Panc1 (cell line): ENCODE data around the gene TNFRSF18. TPM values are rescaled to one million over a fixed set of nuclear protein-coding genes. Genes with fewer than 3 reads are reported as not detected.

Experiments used
- ATAC-seq: fragments of 200-7000 bp; cut with Tn5 transposase; 2 replicates; pipeline ENCODE4 v1.9.1; 2020; ENCODE audit warnings: mild to moderate bottlenecking, moderate library complexity
- BruUV-seq: library from RNA; stranded (reverse); fragments of 400-500 nt; replicated peaks from 2 replicates; lab custom pipeline; 2021; lab: Mats Ljungman, UMichigan
- CTCF ChIA-PET: fragments of 300-600 bp; sonication (Branson Sonifier 250); formaldehyde crosslinking; loops from one replicate; lab custom pipeline; 2022; ENCODE audit warnings: antibody characterized with exemption; lab: Charles Lee
- POLR2A ChIA-PET: fragments of 300-600 bp; sonication (Branson Sonifier 250); formaldehyde crosslinking; loops from one replicate; lab custom pipeline; 2022; ENCODE audit warnings: antibody characterized with exemption; lab: Charles Lee
- DNase-seq: peaks from one replicate; pipeline ENCODE4 v3.0.0-alpha.2; 2010; ENCODE audit warnings: low read depth, low spot score
- H3K27ac ChIP-seq: 2 replicates; pipeline ENCODE4 v1.5.1; 2011; ENCODE audit warnings: mild to moderate bottlenecking, low read length, inconsistent platforms
- H3K27me3 ChIP-seq: fragments of 200-500 bp; sonication (Bioruptor generic); 2 replicates; pipeline ENCODE4 v1.6.0; 2014; ENCODE audit warnings: low read length, inconsistent platforms; ENCODE audit not compliant: control insufficient read depth, insufficient read depth
- H3K36me3 ChIP-seq: fragments of 200-500 bp; sonication (Bioruptor generic); 2 replicates; pipeline ENCODE4 v1.5.1; 2014; ENCODE audit warnings: inconsistent platforms, mild to moderate bottlenecking, low read length, moderate library complexity; ENCODE audit not compliant: control insufficient read depth, insufficient read depth
- H3K4me1 ChIP-seq: 2 replicates; pipeline ENCODE4 v1.5.1; 2011; ENCODE audit warnings: inconsistent platforms, mild to moderate bottlenecking, low read length, moderate library complexity; ENCODE audit not compliant: control insufficient read depth, insufficient read depth
- H3K4me3 ChIP-seq, 2 experiments: 2 replicates each; pipeline ENCODE4 v1.5.1; 2011 to 2012; ENCODE audit warnings: low read depth in 2 of 2, low read length in 2 of 2, mild to moderate bottlenecking in 2 of 2, inconsistent platforms in 1 of 2, moderate library complexity in 1 of 2
- H3K9me3 ChIP-seq: fragments of 200-500 bp; sonication (Bioruptor generic); 2 replicates; pipeline ENCODE4 v1.5.1; 2014; ENCODE audit warnings: low read depth, mild to moderate bottlenecking, inconsistent platforms, low read length, moderate library complexity; ENCODE audit not compliant: control insufficient read depth, insufficient read depth
- CTCF ChIP-seq: fragments of 450-650 bp; IDR thresholded peaks from 2 replicates; pipeline ENCODE4 v1.5.1; 2017; ENCODE audit warnings: mild to moderate bottlenecking
- POLR2AphosphoS5 ChIP-seq: IDR thresholded peaks from 2 replicates; pipeline ENCODE4 v1.6.1; 2012; ENCODE audit warnings: mild to moderate bottlenecking, low read depth, low read length, moderate library complexity
- REST ChIP-seq, 2 experiments: IDR thresholded peaks; 2 replicates each; pipeline ENCODE4 v1.6.1; 2011 to 2012; ENCODE audit warnings: low read depth in 2 of 2, control low read depth in 1 of 2, low read length in 1 of 2, mild to moderate bottlenecking in 1 of 2, moderate library complexity in 1 of 2; ENCODE audit not compliant: insufficient read depth in 1 of 2
- SIN3A ChIP-seq: IDR thresholded peaks from 2 replicates; pipeline ENCODE4 v1.6.1; 2012; ENCODE audit warnings: low read depth, mild to moderate bottlenecking, low read length, moderate library complexity, borderline replicate concordance; ENCODE audit not compliant: insufficient read depth
- TCF7L2 ChIP-seq: IDR thresholded peaks from 2 replicates; pipeline ENCODE4 v1.6.1; 2011; ENCODE audit warnings: mild to moderate bottlenecking, low read depth, low read length, inconsistent platforms
- in situ Hi-C: cut with HindIII; loops from 2 replicates; pipeline ENCODE4 v1.10.0; 2016; ENCODE audit warnings: low sequenced_read_pairs, low pct_unique_long_range_greater_than_20kb
- intact Hi-C: fragments of 100-400 bp; cut with micrococcal nuclease; formaldehyde crosslinking; loops from one replicate; pipeline ENCODE4 v1.10.0; 2022; ENCODE audit not compliant: unreplicated experiment
- total RNA-seq: library from RNA; stranded (reverse); gene quantifications from one replicate; pipeline ENCODE4 v1.2.1, GENCODE V29; 2021; ENCODE audit not compliant: unreplicated experiment

Gene TNFRSF18
- total RNA-seq, 1 experiment from 2014 or later, result 4.3 TPM

DNA sequence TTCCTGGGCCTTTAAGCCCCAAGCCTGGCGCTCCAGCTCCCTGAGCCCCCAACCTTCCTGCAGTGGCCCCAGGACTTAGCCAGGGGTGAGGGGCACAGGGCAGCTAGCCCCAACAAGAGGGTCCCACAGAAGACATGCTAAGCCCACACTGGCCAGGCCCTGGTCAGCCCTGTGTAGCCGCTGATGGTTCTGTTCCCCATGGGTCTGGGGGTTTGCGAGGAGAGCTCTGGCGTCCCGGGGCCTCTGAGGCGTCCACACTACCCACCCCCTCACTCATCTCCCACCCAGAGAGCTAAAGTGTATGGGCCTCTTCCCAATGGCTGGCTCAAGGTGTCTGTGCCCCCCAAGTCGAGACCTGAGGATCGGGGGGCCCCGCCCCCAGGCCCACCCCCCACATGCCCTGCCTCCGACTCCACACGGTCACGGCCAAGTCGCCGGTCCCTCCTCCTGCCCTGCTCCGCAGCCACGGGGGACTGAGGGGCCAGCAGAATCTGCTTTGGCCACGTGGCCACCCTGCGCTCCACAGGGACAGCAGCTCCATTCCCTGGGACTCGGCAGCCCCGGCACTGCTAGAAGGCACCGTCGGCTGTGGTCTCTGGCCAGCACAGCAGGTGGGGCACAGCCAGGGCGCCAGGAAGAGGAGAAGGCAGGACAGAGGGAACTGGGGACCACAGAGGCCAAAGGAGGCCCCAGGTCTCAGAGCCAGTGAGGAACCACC, 7.8 kb downstream of the TNFRSF18 start:
- in situ Hi-C loops, result no loop called here
- no peaks in the 10 kb centered on the region for H3K27me3 ChIP-seq
- BruUV-seq, result no TSS peak
- no peaks in the 10 kb centered on the region for H3K4me1 ChIP-seq
- no peak overlapping the region for H3K4me3 ChIP-seq
- ChIA-PET POLR2A (no interaction called here), CTCF (no interaction called here)
- no peaks in the 10 kb centered on the region for H3K9me3 ChIP-seq
- ATAC-seq (peak; percentile 46; the same call in 1 of the 2 replicates), DNase-seq (no peak)
- H3K27ac ChIP-seq, result no peak overlapping the region
- intact Hi-C loops, result no loop called here
- H3K36me3 ChIP-seq, result no peaks in the 10 kb centered on the region
- TF ChIP-seq TCF7L2 (no peak), CTCF (no peak), REST (IDR thresholded peaks at IDR 0.05; ENCODE audit: insufficient read depth in 1 of 2, low read depth in 2 of 2, low read length in 1 of 2) (no peak), SIN3A (no peak), POLR2AphosphoS5 (no peak)

DNA sequence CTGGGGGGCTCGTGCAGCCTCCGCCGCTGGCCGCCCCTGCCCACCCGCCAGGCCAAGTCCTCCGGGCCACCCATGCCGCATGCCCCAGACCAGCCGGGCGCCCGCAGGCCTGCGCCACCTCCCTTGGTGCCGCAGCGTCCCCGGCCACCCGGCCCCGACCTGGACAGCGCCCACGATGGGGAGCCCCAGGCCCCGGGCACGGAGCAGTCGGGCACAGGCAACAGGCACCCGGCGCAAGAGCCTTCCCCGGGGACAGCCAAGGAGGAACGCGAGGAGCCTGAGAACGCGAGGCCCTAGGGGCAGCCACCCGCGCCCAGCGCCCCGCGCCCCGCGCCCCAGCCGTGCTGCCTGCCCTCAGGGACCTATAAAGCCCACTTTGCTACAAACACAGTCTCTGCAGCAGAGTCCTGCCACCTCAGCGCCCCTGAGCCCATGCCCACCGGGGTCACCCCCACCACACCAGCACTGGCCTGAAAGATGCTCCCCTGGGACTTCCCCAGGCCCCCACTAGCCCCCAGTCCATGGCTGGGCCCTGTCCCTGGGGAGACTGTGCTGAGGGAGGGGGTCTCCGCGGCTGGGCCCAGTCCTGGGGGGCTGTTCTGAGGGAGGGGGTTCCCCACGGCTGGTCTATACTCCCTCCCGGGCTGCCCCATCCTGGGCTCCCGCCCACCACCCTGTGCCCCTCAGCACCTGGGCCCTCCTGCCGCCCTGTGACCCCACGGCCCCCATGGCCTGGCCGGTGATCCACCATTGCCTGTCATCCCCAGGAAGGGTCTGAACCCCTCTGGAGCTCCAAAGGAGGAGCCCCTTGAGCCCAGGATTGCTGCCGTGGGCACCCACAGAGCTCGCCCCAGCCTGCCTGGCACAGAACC, 8.6 kb downstream of the TNFRSF18 start:
- POLR2A ChIA-PET, result no interaction called here
- Histone ChIP-seq H3K9me3 (no peaks in the 10 kb centered on the region), H3K4me3 (no peak overlapping the region), H3K27me3 (no peaks in the 10 kb centered on the region), H3K27ac (no peak overlapping the region), H3K36me3 (no peaks in the 10 kb centered on the region), H3K4me1 (no peaks in the 10 kb centered on the region)
- intact Hi-C loops, result no loop called here
- ATAC-seq (no peak), DNase-seq (no peak)
- CTCF ChIA-PET, result no interaction called here
- BruUV-seq, result no TSS peak
- TF ChIP-seq POLR2AphosphoS5 (no peak), REST (IDR thresholded peaks at IDR 0.05; ENCODE audit: insufficient read depth in 1 of 2, low read depth in 2 of 2, low read length in 1 of 2) (no peak), SIN3A (no peak), CTCF (no peak), TCF7L2 (no peak)
- in situ Hi-C loops, result no loop called here
